CD14-positive monocyte (primary cell): ENCODE data around the gene CENPP. TPM values are rescaled to one million over a fixed set of nuclear protein-coding genes. Genes with fewer than 3 reads are reported as not detected.

Source experiments
- DNase-seq, 3 donors: peaks; one replicate each; pipeline ENCODE4 v3.0.0-alpha.2; 2011 to 2022
- H2AFZ ChIP-seq: 2 replicates; pipeline ENCODE4 v1.6.0; 2012; ENCODE audit warnings: mild to moderate bottlenecking, low read depth, low read length, inconsistent platforms; ENCODE audit not compliant: insufficient read depth, poor library complexity, severe bottlenecking
- H3K27ac ChIP-seq, 2 donors: 1 replicate in 1 of 2; 2 replicates in 1 of 2; pipeline ENCODE4 v1.5.1; 2012 to 2013; ENCODE audit warnings: low read length in 2 of 2, control low read depth in 1 of 2, inconsistent platforms in 1 of 2, low read depth in 1 of 2, mild to moderate bottlenecking in 1 of 2
- H3K27me3 ChIP-seq, 2 donors: one replicate each; pipeline versions ENCODE4 v1.6.0 to v1.6.1; 2011 to 2013; ENCODE audit warnings: low read length in 2 of 2; ENCODE audit not compliant: control insufficient read depth in 2 of 2, insufficient read depth in 2 of 2
- H3K36me3 ChIP-seq, 2 donors: replicated peaks in 1 of 2; 1 replicate in 1 of 2; 2 replicates in 1 of 2; pipeline versions ENCODE4 v1.5.1 to v1.6.1; 2012 to 2013; ENCODE audit warnings: low read length in 2 of 2, control low read depth in 1 of 2, inconsistent platforms in 1 of 2, mild to moderate bottlenecking in 1 of 2; ENCODE audit not compliant: insufficient read depth in 2 of 2, control insufficient read depth in 1 of 2
- H3K4me1 ChIP-seq, 2 donors: 1 replicate in 1 of 2; 2 replicates in 1 of 2; pipeline versions ENCODE4 v1.5.1 to v1.6.1; 2012 to 2013; ENCODE audit warnings: low read length in 2 of 2, control low read depth in 1 of 2, inconsistent platforms in 1 of 2, mild to moderate bottlenecking in 1 of 2, moderate library complexity in 1 of 2; ENCODE audit not compliant: insufficient read depth in 2 of 2, control insufficient read depth in 1 of 2
- H3K4me2 ChIP-seq: replicated peaks from 2 replicates; pipeline ENCODE3; 2012; ENCODE audit warnings: low read length, moderate library complexity, mild to moderate bottlenecking; ENCODE audit not compliant: poor library complexity, severe bottlenecking; ENCODE audit errors: extremely low read depth
- H3K4me3 ChIP-seq, 3 experiments: fragments of 200-600 bp in 1 of 3; sonication (generic) in 1 of 3; replicated peaks in 1 of 3; 1 replicate in 2 of 3; 2 replicates in 1 of 3; pipeline ENCODE4 v1.5.1; 2011 to 2013; ENCODE audit warnings: low read length in 3 of 3, mild to moderate bottlenecking in 3 of 3, control low read depth in 2 of 3, low read depth in 2 of 3, inconsistent platforms in 1 of 3, moderate library complexity in 1 of 3
- H3K79me2 ChIP-seq: 2 replicates; pipeline ENCODE4 v1.6.0; 2012; ENCODE audit warnings: mild to moderate bottlenecking, control low read depth, inconsistent platforms, low read length, moderate library complexity; ENCODE audit not compliant: insufficient read depth
- H3K9ac ChIP-seq: 2 replicates; pipeline ENCODE4 v1.6.0; 2017; ENCODE audit warnings: low read length, mild to moderate bottlenecking; ENCODE audit not compliant: insufficient read depth, poor library complexity, severe bottlenecking
- H3K9me3 ChIP-seq, 2 donors: replicated peaks in 1 of 2; 1 replicate in 1 of 2; 2 replicates in 1 of 2; pipeline versions ENCODE4 v1.5.1 to v1.6.1; 2012 to 2013; ENCODE audit warnings: low read length in 2 of 2, control low read depth in 1 of 2; ENCODE audit not compliant: control insufficient read depth in 1 of 2, insufficient read depth in 1 of 2
- H4K20me1 ChIP-seq: 2 replicates; pipeline ENCODE4 v1.6.0; 2012; ENCODE audit warnings: mild to moderate bottlenecking, low read length, control low read depth, moderate library complexity; ENCODE audit not compliant: insufficient read depth
- H3K27ac Mint-ChIP-seq, 7 donors: one replicate each; pipeline ENCODE4 v1.8.0; 2020; ENCODE audit warnings: mild to moderate bottlenecking in 7 of 7, mixed read lengths in 7 of 7, moderate library complexity in 6 of 7, inconsistent platforms in 2 of 7
- H3K27me3 Mint-ChIP-seq, 3 donors: one replicate each; pipeline ENCODE4 v1.8.0; 2021 to 2022; ENCODE audit warnings: low read depth in 3 of 3, mild to moderate bottlenecking in 3 of 3, mixed read lengths in 3 of 3, moderate library complexity in 3 of 3, inconsistent platforms in 1 of 3
- H3K36me3 Mint-ChIP-seq, 2 donors: one replicate each; pipeline ENCODE4 v1.8.0; 2020; ENCODE audit warnings: mixed read lengths in 2 of 2, inconsistent platforms in 1 of 2, mild to moderate bottlenecking in 1 of 2
- H3K4me1 Mint-ChIP-seq: one replicate; pipeline ENCODE4 v1.8.0; 2020; ENCODE audit warnings: mild to moderate bottlenecking, mixed read lengths
- H3K4me3 Mint-ChIP-seq, 2 donors: one replicate each; pipeline ENCODE4 v1.8.0; 2020; ENCODE audit warnings: mild to moderate bottlenecking in 2 of 2, mixed read lengths in 2 of 2, moderate library complexity in 1 of 2
- H3K9me3 Mint-ChIP-seq, 7 donors: one replicate each; pipeline ENCODE4 v1.8.0; 2020 to 2022; ENCODE audit warnings: mixed read lengths in 7 of 7, mild to moderate bottlenecking in 6 of 7, moderate library complexity in 6 of 7, inconsistent platforms in 2 of 7
- WGBS: methylation state at CpG from one replicate; pipeline ENCODE4 v1.1.5; 2013; ENCODE audit warnings: missing lambda C conversion rate; ENCODE audit not compliant: insufficient coverage; 5-methylcytosine and 5-hydroxymethylcytosine counted together
- intact Hi-C, 2 donors: fragments of 100-400 bp; cut with micrococcal nuclease; formaldehyde crosslinking; loops; one replicate each; pipeline versions ENCODE4 v1.15.0 to v1.15.1; 2023
- polyA plus RNA-seq, 3 donors: library from polyadenylated mRNA; depleted of rRNA in 1 of 3; unstranded in 2 of 3; stranded (reverse) in 1 of 3; fragments of 300-500 nt in 2 of 3; fragments of >200 nt in 1 of 3; fragmentation: Illumina TruSeq in 2 of 3; gene quantifications; 1 replicate in 2 of 3; 2 replicates in 1 of 3; pipeline ENCODE4 v1.2.3, GENCODE V29; 2012 to 2021
- TF ChIP-seq, protein P1 (sequence below): fragments of 200-600 bp; IDR thresholded peaks from one replicate; pipeline ENCODE4 v1.8.0; 2022; ENCODE audit warnings: antibody characterized with exemption, mild to moderate bottlenecking

Gene CENPP
- polyA plus RNA-seq, 3 donors = 0.50 to 1.1 (median 1.1) TPM

DNA sequence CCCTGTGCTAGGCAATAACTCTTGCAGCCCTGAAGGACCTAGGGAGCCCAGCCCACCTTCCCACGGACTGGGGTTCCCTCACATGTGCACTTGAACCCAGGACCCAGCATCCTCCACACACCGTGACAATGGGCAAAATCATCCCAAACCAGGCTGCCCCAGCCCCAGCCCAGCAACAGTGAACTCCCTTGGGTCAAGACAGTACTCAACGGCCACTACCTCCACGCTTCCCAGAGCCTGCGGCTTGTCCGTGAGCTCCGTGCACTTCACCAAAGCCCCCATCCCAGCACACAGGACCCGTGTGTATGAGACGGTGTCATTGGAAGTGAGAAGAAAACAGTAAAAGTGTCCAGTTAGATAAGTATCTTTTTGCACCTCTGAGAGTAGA, 288.4 kb downstream of the CENPP start:
- Histone ChIP-seq H4K20me1 (no peaks in the 10 kb centered on the region), H3K4me3 (no peak overlapping the region), H3K36me3 (peaks cover 70 to 87% of the 10 kb centered on the region in 2 donors), H3K9ac (no peak overlapping the region), H2AFZ (no peak overlapping the region), H3K27ac (no peak overlapping the region), H3K4me2 (no peak overlapping the region), H3K79me2 (no peaks in the 10 kb centered on the region), H3K27me3 (no peaks in the 10 kb centered on the region), H3K9me3 (no peaks in the 10 kb centered on the region), H3K4me1 (no peaks in the 10 kb centered on the region)
- no peak for DNase-seq
- peaks cover 77 to 87% of the 10 kb centered on the region in 2 donors for H3K36me3 Mint-ChIP-seq
- H3K27ac Mint-ChIP-seq = peak overlapping the region in 1 of 7 donors; percentile 40
- no peaks in the 10 kb centered on the region for H3K9me3 Mint-ChIP-seq
- H3K4me1 Mint-ChIP-seq = no peaks in the 10 kb centered on the region
- TF ChIP-seq, protein P1, sequence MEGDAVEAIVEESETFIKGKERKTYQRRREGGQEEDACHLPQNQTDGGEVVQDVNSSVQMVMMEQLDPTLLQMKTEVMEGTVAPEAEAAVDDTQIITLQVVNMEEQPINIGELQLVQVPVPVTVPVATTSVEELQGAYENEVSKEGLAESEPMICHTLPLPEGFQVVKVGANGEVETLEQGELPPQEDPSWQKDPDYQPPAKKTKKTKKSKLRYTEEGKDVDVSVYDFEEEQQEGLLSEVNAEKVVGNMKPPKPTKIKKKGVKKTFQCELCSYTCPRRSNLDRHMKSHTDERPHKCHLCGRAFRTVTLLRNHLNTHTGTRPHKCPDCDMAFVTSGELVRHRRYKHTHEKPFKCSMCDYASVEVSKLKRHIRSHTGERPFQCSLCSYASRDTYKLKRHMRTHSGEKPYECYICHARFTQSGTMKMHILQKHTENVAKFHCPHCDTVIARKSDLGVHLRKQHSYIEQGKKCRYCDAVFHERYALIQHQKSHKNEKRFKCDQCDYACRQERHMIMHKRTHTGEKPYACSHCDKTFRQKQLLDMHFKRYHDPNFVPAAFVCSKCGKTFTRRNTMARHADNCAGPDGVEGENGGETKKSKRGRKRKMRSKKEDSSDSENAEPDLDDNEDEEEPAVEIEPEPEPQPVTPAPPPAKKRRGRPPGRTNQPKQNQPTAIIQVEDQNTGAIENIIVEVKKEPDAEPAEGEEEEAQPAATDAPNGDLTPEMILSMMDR = no peak
- no peak overlapping the region for H3K4me3 Mint-ChIP-seq
- 97% methylated on average over 2 of the region's 9 CpGs for WGBS
- H3K27me3 Mint-ChIP-seq = peaks cover 0 to 2% (median 2%) of the 10 kb centered on the region in 3 donors
- intact Hi-C loops = no loop called here

GRCh38 chr9:92614763-92615461, 289.2 kb downstream of the CENPP start:
- H3K79me2 ChIP-seq = no peaks in the 10 kb centered on the region
- H3K27ac ChIP-seq = no peak overlapping the region
- WGBS = 96% methylated on average over 11 of the region's 17 CpGs
- no peak overlapping the region for H2AFZ ChIP-seq
- Mint-ChIP-seq H3K4me1 (no peaks in the 10 kb centered on the region), H3K4me3 (peak overlapping the region in 1 of 2 donors; percentile 6), H3K27ac (no peak overlapping the region), H3K36me3 (peaks cover 84 to 95% of the 10 kb centered on the region in 2 donors), H3K9me3 (no peaks in the 10 kb centered on the region), H3K27me3 (peaks cover 0 to 2% (median 2%) of the 10 kb centered on the region in 3 donors)
- H4K20me1 ChIP-seq = no peaks in the 10 kb centered on the region
- TF ChIP-seq, protein P1 = no peak
- no peak overlapping the region for H3K9ac ChIP-seq
- no peak overlapping the region for H3K4me3 ChIP-seq
- H3K36me3 ChIP-seq = peaks cover 78 to 95% of the 10 kb centered on the region in 2 donors
- DNase-seq = no peak
- H3K4me1 ChIP-seq = no peaks in the 10 kb centered on the region
- intact Hi-C loops = no loop called here
- H3K9me3 ChIP-seq = no peaks in the 10 kb centered on the region
- no peak overlapping the region for H3K4me2 ChIP-seq
- H3K27me3 ChIP-seq = no peaks in the 10 kb centered on the region
